ENCODE results near the gene CROT.

The CROT gene

GRCh38 chr7:87416682-87417587 is 71.5 kb downstream of the CROT start:
- DNase-seq: peak; percentile 62

GRCh38 chr7:87420173-87420572 is 74.7 kb downstream of the CROT start:
- DNase-seq: no peak

GRCh38 chr7:87424075-87424474 is 78.6 kb downstream of the CROT start:
- DNase-seq: no peak

- no peak for DNase-seq
These were observed 80.7 kb downstream of the CROT start for GRCh38 chr7:87426160-87426559.

GRCh38 chr7:87427288-87427687 is 81.8 kb downstream of the CROT start:
- DNase-seq: no peak

GRCh38 chr7:87432536-87432935 is 87.1 kb downstream of the CROT start:
- DNase-seq: no peak

- no peak for DNase-seq
These were observed 90.1 kb downstream of the CROT start for GRCh38 chr7:87435546-87435945.

GRCh38 chr7:87445897-87446296 is 100.4 kb downstream of the CROT start:
- DNase-seq: peak; percentile 8

- no peak for DNase-seq
These were observed 101.7 kb downstream of the CROT start for GRCh38 chr7:87447116-87447635.

- DNase-seq: no peak
These were observed 102.9 kb downstream of the CROT start for GRCh38 chr7:87448388-87448787.
